NCI-H524 (cell line): ENCODE data around the gene CHID1.

Source experiments
- DNase-seq, 2 experiments: peaks; one replicate each; lab custom pipeline; 2025; lab: John Stamatoyannopoulos, UW

Gene CHID1

DNA sequence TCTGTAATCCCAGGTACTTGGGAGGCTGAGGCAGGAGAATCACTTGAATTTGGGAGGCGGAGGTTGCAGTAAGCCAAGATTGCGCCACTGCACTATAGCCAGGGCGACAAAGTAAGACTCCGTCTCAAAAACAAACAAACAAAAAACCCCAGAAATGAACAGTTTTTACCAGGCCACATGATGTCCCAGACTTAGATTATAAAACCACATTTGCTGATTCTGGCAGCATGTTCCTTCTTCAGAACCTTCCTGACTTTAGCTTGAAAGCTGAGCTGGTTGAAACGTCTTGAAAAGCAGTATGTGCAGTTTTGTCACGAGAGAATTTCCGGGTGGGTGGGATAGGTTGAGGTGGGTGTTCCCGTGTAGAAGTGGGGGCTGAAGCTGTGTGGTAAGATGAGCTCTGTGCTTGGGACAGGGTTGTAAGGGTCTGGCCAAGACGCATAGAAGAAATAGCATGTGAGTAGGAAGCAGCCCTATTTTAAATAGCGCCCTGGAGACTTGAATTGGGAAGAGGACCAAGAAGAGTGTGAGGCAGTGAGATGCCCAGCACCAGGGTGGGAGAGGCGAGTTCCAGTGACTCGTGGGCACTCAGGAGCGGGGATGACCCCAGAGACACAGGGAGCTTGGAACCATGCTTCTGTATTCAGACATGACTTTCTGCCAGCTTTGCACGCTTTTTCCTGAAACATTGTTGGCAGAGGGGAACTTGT lies 22.7 kb upstream of the CHID1 start:
- DNase-seq = no peak

DNA sequence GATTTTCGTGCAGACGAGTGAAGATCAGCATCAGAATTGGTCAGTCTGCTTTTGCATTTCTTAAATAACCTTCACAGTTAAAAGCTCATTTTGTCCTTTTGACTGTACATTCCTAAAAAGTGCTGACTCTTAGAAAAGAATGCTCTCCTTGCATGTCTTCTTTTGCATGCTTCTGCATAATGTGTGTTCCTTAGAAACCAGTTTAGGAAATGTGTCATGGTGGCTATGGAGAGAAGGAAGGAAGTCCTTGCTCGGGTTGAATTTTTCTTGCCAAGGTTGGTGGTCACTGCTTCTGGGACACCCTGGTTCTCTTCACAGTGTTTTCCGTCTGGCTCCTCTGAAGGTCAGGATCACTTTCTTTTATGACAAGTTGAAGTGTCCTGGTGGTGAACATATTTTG lies 21.8 kb upstream of the CHID1 start:
- no peak for DNase-seq

DNA sequence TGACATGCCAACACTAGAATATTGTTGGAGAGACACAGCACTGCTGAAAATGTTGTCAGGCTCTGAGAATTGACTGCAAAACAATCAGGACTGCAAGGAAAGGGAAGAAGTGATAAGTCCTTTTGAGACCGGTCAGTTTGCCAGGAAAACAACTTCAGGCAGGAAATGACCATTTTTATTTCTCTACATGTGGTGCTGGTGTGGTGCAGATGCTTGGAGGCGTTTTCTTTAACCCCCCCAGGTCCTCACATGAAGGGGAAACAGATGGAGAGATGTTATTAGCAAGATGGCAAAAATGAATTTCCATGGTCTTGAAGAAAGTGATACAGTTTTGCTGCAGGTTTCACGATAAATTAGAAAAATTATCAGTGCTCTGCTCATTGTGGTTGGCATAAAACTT lies 20.8 kb upstream of the CHID1 start:
- DNase-seq = no peak

DNA sequence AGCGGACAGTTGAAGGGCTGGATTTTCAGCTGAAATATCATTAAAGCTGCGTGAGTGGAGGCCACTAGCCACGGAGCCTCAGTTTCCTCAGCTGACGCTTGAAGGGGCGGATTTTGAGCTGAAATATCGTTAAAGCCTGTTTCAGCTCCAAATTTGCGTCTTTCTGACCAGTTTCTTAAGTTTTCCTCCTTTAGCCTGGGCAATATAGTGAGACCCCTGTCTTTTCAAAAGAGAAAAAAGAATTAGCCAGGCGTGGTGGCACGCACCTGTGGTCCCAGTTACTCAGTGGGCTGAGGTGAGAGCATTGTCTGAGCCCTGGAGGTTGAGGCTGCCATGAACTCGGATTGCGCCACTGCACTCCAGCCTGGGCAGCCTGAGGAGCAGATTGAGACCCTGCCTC lies 18.8 kb upstream of the CHID1 start:
- no peak for DNase-seq

DNA sequence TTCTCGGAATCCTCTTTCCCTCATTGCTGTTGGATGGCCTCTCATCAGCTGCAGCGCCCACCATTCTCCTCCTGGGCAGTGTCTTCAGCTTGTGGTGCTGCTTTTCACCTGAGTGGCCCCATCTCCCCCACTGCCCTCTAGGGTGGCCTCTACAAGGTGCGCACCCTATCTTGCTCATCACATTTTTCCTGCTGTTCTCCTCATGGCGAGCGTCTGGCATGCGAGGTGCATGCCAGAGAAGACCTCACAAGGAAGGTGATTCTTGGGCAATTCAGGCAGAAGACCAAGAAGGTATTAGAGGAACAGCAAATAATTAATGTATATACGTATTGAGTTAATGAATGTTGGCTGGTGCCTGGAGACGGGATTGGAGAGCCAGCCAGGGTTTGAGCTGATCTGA lies 18.2 kb upstream of the CHID1 start:
- DNase-seq = no peak

DNA sequence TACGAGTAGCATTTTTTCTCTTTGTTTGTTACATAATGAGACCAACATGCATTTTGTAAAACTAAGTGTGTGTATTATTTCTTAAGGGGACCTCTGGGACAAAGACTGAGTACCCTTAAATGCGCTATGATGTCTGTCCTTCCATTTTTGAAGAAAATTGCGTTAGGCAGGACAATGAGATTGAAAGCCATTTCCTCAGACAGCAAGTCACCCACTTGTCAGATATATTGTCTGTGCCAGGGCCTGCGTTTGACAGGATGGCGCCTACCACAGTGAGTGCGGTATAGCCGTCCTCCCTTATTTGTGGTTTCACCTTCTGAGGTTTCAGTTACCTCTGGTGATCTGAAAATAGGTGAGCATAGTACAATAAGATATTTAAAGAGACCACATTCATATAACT lies 17.3 kb upstream of the CHID1 start:
- DNase-seq = no peak

DNA sequence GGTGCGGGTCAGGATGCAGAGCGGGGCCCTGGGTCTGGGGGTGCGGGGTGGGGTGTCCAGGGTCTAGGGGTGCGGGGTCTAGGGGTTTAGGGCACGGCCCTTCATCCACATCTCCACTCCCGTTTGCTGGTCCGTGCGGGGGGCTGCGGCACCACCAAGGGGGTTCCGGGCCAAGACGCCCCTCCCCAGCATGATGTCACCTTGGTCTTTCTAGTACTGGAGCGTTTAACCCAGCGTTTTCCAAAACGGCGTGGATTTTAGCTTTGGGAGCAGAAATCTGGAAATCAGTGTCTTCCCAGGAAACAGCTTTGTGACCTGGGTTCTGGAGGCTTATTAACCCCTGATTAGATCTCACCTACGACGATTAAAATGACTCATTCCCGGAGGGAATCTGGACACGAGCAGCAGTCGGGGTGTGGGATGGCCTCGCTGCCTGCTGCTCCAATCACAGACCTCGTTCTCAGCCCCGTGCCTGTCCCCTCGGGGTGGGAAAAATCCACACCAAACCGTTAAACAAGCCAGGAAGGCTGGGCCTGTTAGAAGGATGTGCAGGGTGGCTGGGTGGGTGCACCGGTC lies 15.8 kb upstream of the CHID1 start:
- peak in 1 of 2 experiments; percentile 20 for DNase-seq

DNA sequence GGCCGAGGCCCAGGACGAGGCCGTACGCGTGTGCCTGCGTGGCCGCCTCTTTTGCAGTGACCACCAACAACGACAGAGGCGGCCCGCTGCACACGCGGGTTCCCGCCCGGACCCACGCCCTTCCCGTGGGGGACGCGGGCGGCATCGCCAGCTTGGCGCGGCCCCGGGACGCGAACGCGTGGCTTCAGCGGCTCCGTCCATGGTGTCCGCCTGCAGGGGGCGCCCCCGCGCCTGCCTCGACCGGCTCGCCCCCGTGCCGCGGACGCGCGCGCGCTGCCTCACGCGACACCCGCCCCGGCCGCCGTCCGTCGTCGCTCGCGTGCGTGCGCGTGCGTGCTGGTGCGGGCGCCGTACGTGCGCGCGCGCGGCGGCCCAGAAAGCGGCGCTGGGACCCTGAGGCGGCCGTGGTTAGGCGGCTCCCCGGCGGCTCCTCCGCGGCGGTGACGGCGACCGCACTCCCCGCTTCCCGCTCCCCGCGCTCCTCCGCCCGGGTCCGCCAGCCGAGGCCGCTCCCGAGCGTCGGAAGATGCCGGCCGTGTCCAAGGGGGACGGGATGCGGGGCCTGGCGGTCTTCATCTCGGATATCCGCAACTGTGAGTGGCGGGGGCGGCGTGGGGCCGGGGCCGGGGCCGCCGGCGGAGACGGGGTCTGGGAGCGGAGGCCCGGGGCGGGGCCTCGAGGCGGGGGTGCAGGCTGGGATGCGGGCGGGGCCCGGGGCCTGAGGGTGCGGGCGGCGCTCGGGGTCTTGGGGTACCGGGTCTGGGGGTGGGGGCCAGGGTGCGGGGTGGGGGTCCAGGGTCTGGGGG lies 15.1 kb upstream of the CHID1 start, which contains the start of gene AP2A2:
TSS of gene AP2A2 (plus strand) at position 375 of the 806 bp plus-strand sequence. CDS start at position 527, 152 bp downstream.
- DNase-seq = peak; percentile 31 to 83

DNA sequence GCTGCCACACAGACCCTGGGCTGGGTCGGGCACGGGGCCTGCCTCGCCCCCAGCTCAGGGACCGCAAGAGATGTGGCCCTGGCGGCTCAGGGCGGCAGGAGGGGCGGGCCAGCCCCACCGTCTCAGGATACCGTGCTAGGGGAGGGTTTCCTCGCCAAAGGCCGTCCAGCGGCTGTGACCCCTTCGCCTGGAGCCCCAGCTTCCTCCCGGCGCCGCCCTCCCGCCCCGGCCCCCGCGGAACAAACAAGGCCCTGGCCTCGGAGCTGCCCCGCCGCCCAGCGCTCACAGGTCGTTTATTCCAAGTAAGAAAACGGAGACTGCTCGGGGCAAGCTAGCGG lies 14.5 kb upstream of the CHID1 start:
- DNase-seq = no peak

DNA sequence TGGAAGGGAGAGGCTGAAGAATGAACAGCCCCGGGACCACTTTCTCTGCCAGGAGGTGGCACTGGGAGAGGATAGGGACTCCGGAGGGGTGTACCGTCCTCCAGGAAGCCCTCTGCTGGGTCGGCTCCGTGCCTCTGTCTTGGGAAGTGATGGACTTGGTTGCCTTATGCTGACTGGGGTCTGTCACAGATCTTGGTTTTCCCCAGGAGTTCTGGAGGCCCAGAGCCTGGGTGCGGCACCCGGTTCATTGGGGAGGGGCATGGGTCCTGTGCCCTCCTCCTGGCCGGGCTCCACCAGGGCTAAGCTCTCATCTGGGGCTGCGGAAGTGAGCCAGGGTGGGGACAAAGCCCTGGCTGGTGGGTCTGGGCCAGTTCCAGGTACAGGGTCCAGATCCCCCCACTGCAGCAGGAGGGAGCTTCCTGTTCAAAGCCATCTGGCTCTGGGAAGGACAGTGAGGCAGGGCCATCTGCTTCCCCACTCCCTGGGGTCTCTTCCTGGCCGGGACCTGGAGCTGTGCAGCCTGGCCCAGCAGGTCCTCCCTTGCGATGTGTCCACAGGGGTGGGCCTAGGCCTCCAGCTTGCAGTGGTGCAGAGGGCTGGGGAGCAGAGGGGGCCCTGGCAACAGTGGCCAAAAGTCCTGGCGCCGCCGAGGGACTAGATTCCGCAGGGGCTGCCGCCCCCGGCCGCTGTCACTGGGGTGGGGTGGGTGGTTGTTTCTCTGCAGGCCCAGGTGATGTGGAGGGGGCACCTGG lies 14.0 kb upstream of the CHID1 start:
- DNase-seq = peak; percentile 28 to 76

DNA sequence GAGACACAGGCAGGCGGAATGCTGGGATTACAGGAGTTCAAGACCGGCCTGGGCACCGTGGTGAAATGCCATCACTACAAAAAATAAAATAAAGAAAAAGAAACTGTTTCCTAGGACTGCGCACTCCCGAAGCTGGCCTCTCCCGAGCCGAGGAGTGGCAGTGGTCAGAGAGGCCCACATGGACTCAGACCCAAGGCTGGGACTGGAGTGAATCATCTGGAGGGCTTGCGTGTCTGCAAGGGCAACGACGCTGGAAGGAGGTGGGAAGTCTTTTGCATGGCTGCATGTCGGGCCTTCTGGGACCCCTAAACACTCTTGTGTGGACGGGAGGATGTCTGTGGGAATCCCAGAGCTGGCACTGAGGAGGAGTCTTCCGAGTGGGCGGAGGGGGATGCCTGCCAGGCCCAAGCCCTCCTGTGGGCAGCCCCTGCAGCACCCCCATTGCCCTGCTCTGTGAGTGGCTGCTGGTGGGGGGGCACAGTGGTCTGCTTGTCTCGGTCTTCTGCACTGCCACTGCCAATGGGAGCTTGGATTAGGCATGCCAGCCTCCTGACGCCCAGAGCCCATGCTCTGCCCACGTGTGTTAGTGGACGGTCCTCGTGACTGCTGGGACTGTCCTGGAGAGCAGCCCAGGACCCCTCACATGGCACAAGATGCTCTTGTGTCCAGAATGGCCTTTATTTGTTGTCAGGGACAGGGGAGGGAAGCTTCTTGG lies 13.2 kb upstream of the CHID1 start:
- no peak for DNase-seq

DNA sequence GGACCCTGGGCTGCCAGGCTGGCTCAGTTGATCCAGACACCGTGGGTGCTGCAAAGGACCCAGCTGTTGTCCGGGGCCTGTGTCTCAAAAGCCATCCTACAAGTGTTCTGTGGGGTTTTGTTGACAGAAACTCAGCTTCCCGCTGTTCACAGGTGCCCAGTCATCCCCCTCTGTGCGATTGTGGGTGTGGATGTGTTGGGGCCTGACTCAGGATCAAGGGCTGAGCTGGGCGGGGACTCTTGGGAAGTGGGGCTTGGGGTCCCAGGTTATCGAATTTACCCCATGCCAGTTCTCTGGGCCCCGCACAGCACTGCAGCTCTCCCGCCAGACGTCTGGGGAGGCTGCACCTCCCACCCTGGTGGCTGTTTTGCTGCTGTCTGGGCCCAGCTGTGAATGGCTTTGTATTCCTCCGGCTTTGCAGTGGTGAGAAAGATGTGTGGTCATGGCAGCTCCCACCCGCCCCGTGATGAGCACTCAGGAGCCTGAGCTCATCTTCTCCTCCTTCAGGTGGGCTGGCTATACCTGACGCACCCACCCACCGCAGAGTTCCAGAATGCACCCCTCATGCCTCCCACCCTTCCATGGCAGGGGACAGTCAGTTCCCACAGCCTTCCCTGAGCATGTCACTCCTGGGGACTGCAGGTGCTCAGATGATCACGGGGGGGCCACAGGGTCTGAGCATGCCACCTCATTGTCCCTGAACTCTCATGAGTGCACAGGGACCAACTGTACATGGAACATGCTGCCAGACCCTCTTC lies 11.5 kb upstream of the CHID1 start:
- DNase-seq = no peak

DNA sequence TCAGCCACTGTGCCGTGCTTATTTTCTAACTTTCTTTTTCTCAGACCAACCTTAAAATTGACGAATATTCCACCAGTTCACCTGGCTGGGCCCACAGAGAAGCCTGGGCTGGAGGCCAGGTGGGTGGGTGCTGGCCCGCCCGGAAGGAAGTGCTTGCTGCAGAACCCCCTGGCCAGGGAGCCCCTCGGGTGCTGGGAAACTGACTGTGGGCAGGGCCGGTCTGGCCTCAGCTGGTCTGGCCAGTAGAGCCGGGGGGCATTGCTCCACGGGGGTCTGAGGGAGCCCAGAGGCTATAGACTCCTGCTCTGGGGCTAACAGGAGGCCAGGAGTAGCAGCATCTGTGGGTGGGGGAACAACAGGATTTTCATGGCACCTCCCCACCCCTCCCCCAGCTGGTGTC lies 6.8 kb upstream of the CHID1 start:
- no peak for DNase-seq

DNA sequence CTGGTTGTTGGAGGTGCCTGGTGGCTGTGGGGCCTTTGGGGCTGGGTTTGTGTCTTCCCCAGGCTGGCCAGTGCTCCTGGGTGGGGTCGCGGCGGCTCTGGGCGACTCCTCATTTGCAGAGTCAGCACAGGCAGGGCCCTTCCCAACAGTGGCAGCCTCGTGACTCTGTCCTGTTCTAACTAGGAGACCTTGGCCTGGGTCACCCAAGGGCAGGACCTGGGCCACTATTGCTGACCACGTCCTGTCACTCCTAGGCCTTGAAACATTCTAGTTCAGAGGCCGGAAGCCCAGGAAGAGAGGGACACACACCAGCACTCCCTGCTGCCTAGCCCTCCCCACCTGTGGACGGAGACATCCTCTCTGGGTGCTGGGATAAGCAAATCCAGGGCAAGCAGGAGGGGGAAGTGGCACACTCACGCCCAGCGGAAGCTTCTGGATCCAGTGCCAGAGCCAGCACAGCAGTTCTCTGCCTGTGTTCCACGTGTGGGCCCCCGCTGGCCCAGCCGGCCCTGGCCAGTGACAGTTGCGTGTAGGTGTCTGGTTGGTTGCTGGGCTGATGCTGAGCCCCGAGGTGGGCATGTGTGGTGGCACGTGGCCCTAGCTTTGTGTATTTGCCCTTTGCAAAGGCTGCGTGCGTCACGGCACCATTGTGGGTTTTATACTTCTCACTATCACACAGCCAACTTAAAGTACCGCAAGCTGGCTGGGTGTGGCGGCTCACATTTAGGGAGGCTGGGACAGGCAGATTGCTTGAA lies 4.3 kb upstream of the CHID1 start:
- DNase-seq = no peak

DNA sequence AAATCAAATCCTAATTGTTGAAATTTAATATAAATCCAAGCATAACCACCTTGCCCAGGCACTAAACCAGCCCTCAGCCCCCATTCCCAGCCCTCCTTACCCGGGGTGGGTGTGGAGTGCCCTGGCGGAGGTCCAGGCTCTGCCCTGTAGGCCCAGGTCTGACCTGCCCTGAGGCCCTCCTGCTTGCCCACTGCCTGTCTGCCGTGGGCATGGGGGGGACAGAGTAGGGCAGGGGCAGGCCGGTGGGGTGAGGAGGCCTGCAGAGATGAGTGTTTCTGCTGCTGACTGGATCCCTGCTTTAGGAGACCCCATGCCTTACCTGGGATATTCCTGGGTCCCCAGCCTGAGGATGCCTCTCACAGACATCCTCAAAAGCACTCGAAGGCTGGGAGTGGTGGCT lies 3.6 kb upstream of the CHID1 start:
- no peak for DNase-seq

DNA sequence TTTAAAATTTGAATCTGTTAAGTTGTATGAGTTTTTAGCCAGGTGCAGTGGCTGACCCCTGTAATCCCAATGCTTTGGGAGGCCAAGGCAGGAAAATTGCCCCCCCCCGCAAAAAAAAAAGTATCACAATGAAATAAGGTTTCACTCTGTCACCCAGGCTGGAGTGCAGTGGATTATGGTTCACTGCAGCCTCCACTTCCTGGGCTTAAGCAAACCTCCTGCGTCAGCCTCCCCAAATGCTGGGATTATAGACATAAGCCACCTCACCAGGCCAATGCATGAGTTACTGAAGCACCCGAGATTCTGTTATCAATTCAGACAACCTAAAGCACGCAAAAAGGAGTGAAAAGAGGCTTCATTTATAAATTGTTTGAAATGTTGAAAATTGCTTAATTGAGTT lies 2.4 kb upstream of the CHID1 start:
- DNase-seq = no peak

DNA sequence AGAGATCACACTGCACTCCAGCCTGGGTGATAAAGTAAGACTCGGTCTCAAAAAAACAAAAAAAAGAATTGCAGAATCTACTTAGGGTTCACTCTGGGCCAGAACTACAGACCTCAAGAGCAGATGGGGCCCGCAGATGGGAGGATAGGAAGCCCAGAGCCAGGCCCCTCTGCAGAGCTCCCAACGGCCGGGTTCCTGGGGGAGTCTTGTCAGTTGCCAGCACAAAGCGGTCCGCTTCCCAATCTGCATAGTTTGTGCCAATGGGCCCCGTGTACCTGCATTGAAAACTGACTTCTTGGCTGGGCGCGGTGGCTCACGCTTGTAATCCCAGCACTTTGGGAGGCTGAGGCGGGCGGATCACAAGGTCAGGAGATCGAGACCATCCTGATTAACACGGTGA lies 1.7 kb upstream of the CHID1 start:
- DNase-seq = no peak

DNA sequence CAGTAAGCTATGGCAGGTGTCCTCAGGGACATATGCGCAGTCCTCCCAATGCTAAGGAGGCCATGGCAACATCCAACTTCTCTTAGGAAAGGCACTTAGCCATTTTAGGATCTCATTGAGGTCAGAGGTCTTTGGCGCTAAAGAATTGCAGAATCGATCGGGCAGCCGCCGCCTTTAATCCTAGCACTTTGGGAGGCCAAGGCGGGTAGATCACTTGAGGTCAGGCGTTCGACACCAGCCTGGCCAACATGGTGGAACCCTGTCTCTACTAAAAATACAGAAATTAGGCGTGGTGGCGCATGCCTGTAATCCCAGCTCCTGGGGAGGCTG lies 1.2 kb upstream of the CHID1 start:
- no peak for DNase-seq

DNA sequence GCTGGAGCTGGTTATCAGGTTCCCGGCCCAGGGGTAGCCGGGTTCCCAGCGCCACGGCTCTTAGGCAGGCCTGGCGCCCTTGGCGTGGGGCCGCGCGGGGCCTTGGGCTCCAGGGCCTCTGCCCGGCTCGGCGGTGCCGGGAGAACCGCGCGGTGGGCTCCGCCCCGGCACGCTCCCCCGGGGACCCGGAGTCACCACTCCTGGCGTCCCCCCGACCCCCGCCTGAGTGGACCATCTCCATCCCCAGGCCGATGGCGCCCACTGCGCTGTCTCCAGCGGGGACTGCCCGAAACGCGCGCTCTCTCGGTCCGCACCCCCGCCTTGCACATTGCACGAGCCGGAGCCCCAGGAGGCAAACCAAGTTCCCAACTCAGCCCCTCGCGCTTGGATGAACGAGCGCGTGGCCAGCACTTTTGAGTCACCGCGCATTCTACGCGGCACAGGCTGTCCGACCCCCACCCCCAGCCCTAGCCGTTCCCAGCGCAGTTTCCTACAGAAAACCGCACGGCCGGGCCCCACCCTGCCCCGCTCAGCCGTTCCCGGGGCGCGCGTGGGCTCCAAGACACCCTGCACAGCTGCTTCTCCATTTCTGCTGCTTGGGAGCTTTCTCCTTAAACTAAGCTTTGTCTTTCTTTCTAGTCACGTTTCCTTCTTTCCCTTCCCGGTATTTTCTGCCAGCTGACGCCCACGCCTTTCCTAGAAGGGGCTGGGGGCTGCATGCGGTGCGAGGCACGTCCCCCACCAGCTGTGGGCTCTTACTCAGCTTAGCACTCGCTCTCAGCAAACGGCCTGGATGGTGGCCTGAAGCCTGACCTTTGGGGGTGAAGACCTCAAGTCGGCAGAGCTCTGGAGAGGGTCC lies 650 bp upstream of the CHID1 start:
- DNase-seq = no peak
